GM12875 (cell line): ENCODE data around the gene BICC1.

Experiments
- H3K4me3 ChIP-seq: one replicate; pipeline ENCODE4 v1.5.1; 2011; ENCODE audit warnings: low read depth, low read length, control low read depth
- TF ChIP-seq, protein P1 (sequence below): IDR thresholded peaks from 2 replicates; pipeline ENCODE4 v1.5.1; 2011; ENCODE audit warnings: low read depth, mild to moderate bottlenecking, control low read depth, inconsistent platforms, low read length, moderate library complexity, borderline replicate concordance; ENCODE audit not compliant: insufficient read depth

The BICC1 gene

GRCh38 chr10:58477122-58477521, 35.5 kb upstream of the BICC1 start:
- TF ChIP-seq, protein P1, sequence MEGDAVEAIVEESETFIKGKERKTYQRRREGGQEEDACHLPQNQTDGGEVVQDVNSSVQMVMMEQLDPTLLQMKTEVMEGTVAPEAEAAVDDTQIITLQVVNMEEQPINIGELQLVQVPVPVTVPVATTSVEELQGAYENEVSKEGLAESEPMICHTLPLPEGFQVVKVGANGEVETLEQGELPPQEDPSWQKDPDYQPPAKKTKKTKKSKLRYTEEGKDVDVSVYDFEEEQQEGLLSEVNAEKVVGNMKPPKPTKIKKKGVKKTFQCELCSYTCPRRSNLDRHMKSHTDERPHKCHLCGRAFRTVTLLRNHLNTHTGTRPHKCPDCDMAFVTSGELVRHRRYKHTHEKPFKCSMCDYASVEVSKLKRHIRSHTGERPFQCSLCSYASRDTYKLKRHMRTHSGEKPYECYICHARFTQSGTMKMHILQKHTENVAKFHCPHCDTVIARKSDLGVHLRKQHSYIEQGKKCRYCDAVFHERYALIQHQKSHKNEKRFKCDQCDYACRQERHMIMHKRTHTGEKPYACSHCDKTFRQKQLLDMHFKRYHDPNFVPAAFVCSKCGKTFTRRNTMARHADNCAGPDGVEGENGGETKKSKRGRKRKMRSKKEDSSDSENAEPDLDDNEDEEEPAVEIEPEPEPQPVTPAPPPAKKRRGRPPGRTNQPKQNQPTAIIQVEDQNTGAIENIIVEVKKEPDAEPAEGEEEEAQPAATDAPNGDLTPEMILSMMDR: no peak

GRCh38 chr10:58477902-58478301, 34.8 kb upstream of the BICC1 start:
- TF ChIP-seq, protein P1: no peak
- H3K4me3 ChIP-seq: no peak overlapping the region

More at GRCh38 chr10:58477122-58477521, 35.5 kb upstream of the BICC1 start:
- H3K4me3 ChIP-seq: no peak overlapping the region

- TF ChIP-seq, protein P1: no peak
- H3K4me3 ChIP-seq: no peak overlapping the region
Observed at GRCh38 chr10:58479045-58479444, 33.6 kb upstream of the BICC1 start.

GRCh38 chr10:58480321-58480720, 32.4 kb upstream of the BICC1 start:
- TF ChIP-seq, protein P1: no peak
- no peak overlapping the region for H3K4me3 ChIP-seq

DNA sequence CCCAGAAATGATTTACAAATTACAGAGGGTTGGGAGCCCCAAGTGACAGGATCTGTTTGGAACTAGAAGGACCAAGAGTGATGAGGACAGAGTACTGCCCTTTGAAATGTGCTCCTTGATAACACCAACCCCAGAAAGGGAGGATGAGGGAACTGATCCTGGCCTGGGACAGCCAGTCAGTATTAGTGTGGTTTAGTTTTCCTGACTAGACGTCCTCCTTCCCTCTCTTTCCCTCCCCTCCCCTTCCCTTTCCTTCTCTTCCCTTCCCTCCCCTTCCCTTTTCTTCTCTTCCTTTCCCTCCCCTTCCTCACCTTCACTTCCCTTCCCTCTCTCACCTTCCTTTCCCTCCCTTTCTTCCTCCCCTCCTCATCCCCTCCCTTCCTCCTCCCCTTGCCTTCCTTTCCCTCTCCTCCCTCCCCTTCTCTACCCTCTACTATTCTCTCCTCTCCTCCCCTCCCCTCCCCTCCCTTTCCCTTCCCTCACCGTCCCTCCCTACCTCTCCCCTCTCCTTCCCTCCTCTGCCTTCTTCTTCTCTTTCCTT, 31.0 kb upstream of the BICC1 start:
- TF ChIP-seq, protein P1: no peak
- H3K4me3 ChIP-seq: no peak overlapping the region

DNA sequence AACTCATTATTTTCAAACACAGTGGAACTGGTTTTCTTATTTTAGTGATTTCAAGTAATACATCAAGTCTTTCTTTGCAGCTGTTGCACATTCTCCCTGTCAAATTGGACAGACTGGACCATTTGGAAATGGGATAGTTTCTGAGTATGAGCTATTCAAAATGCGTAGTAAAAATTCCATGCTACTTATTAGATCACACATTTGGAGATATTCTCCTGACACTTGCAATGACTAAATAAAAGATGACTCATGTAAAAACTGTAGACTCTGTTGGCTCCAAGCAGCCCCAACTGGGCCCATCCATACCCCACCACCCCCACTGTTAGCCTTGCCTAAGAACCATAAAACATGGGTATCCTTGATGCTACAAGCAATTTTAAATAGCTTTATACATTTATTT, 25.9 kb upstream of the BICC1 start:
- H3K4me3 ChIP-seq: no peak overlapping the region
- TF ChIP-seq, protein P1: no peak

DNA sequence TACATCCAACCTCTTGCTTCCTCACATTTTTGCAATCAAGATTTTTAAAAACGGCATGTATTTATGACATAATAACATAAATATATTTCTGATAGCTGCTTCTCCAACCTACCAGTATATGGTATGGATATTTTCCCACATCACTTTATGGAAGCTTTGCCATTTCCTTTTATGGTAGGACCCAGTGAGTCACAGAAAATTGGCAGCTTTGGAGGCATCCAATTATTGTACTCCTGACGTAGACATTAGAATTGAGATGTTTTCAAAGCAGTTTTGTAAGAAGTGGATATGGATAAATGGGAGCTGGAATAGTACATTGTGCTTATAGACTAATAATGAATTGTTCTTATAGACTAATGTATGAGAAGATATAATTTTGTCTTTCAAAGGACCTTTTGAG, 23.8 kb upstream of the BICC1 start:
- H3K4me3 ChIP-seq: no peak overlapping the region
- TF ChIP-seq, protein P1: no peak
